PFSK-1 (cell line): ENCODE data around the gene PIK3C3.

Experiments used
- FOXP2 ChIP-seq: optimal IDR thresholded peaks from 2 replicates; pipeline ENCODE3; 2011; ENCODE audit warnings: borderline replicate concordance, control low read depth, inconsistent platforms; ENCODE audit not compliant: insufficient read depth; ENCODE audit errors: extremely low read length, extremely low read depth
- POLR2AphosphoS5 ChIP-seq: IDR thresholded peaks from 2 replicates; pipeline ENCODE4 v1.6.1; 2012; ENCODE audit warnings: low read depth, mild to moderate bottlenecking, control low read depth, low read length, moderate library complexity
- REST ChIP-seq, 2 experiments: IDR thresholded peaks; 2 replicates each; pipeline versions ENCODE4 v1.6.1 to v1.8.0; 2011 to 2012; ENCODE audit warnings: low read depth in 2 of 2, low read length in 2 of 2, control low read depth in 1 of 2, inconsistent platforms in 1 of 2, mild to moderate bottlenecking in 1 of 2, moderate library complexity in 1 of 2; ENCODE audit not compliant: insufficient read depth in 1 of 2
- SIN3A ChIP-seq: IDR thresholded peaks from 2 replicates; pipeline ENCODE4 v1.6.1; 2012; ENCODE audit warnings: mild to moderate bottlenecking, low read length, moderate library complexity, borderline replicate concordance; ENCODE audit not compliant: insufficient read depth
- TAF1 ChIP-seq: IDR thresholded peaks from 2 replicates; pipeline ENCODE4 v1.6.1; 2012; ENCODE audit warnings: low read length, control low read depth, borderline replicate concordance; ENCODE audit not compliant: insufficient read depth

PIK3C3 gene

GRCh38 chr18:41959045-41959444 is 4.0 kb downstream of the PIK3C3 start:
- TF ChIP-seq TAF1 (no peak), POLR2AphosphoS5 (no peak), FOXP2 (no peak)

- TF ChIP-seq SIN3A = no peak
- TF ChIP-seq TAF1 = no peak
- no peak for TF ChIP-seq POLR2AphosphoS5
- no peak for TF ChIP-seq REST (IDR thresholded peaks at IDR 0.05; ENCODE audit: insufficient read depth in 1 of 2, low read depth in 2 of 2, low read length in 2 of 2)
- TF ChIP-seq FOXP2 = no peak
These were observed 10.7 kb downstream of the PIK3C3 start for GRCh38 chr18:41965634-41966255.

- no peak for TF ChIP-seq POLR2AphosphoS5
These were observed 11.9 kb downstream of the PIK3C3 start for GRCh38 chr18:41966943-41967342.

GRCh38 chr18:41967680-41968079 is 12.6 kb downstream of the PIK3C3 start:
- no peak for TF ChIP-seq TAF1
- no peak for TF ChIP-seq REST (IDR thresholded peaks at IDR 0.05; ENCODE audit: insufficient read depth in 1 of 2, low read depth in 2 of 2, low read length in 2 of 2)
- no peak for TF ChIP-seq FOXP2
- TF ChIP-seq POLR2AphosphoS5 = no peak
- no peak for TF ChIP-seq SIN3A

- TF ChIP-seq REST (IDR thresholded peaks at IDR 0.05; ENCODE audit: insufficient read depth in 1 of 2, low read depth in 2 of 2, low read length in 2 of 2) = no peak
- TF ChIP-seq SIN3A = no peak
- no peak for TF ChIP-seq POLR2AphosphoS5
- TF ChIP-seq TAF1 = no peak
- TF ChIP-seq FOXP2 = no peak
These were observed 14.8 kb downstream of the PIK3C3 start for GRCh38 chr18:41969881-41970280.

GRCh38 chr18:41972067-41972925 is 17.3 kb downstream of the PIK3C3 start:
- TF ChIP-seq FOXP2 = no peak
- TF ChIP-seq SIN3A = no peak
- TF ChIP-seq TAF1 = no peak
- TF ChIP-seq POLR2AphosphoS5 = no peak
- TF ChIP-seq REST (IDR thresholded peaks at IDR 0.05; ENCODE audit: insufficient read depth in 1 of 2, low read depth in 2 of 2, low read length in 2 of 2) = no peak
